Adrenal gland (tissue), 5 donors: ENCODE data around the gene SPTB.

Source experiments
- CTCF ChIP-seq, 6 experiments: fragments of 450-650 bp in 4 of 6; fragments of 200-600 bp in 2 of 6; sonication (generic) in 1 of 6; IDR thresholded peaks; 1 replicate in 5 of 6; 2 replicates in 1 of 6; pipeline versions ENCODE4 v1.5.1 to v1.8.0; 2016 to 2021; ENCODE audit warnings: antibody characterized with exemption in 6 of 6, mild to moderate bottlenecking in 2 of 6, moderate library complexity in 1 of 6
- POLR2A ChIP-seq, 2 donors: fragments of 450-650 bp; IDR thresholded peaks; one replicate each; pipeline ENCODE4 v1.6.1; 2017; ENCODE audit warnings: antibody characterized with exemption in 2 of 2, mild to moderate bottlenecking in 2 of 2, moderate library complexity in 1 of 2
- donor health status: DM: no; HTN: no; CAD: no.

- no peak for TF ChIP-seq CTCF (IDR thresholded peaks at IDR 0.05)
- no peak for TF ChIP-seq POLR2A (IDR thresholded peaks at IDR 0.05)
These were observed 9.6 kb upstream of the SPTB start for GRCh38 chr14:64889352-64889751.
